SK-N-MC (cell line): ENCODE measurements around the gene MDN1.
A peak's percentile ranks its signal among the peaks of the same experiment; 100 is the strongest.

ENCODE experiments used
- DNase-seq: peaks from one replicate; pipeline ENCODE4 v3.0.0-alpha.2; 2011; ENCODE audit warnings: low read depth, low spot score
- H3K27ac ChIP-seq: fragments of 200-600 bp; sonication (generic); 2 replicates; pipeline ENCODE4 v1.5.1; 2016; ENCODE audit warnings: mixed run types
- H3K36me3 ChIP-seq: fragments of 200-600 bp; sonication (generic); 2 replicates; pipeline ENCODE4 v1.6.1; 2017; ENCODE audit warnings: antibody characterized with exemption, low read length, mixed read lengths; ENCODE audit not compliant: insufficient read depth
- H3K4me3 ChIP-seq: fragments of 200-600 bp; sonication (generic); 2 replicates; pipeline ENCODE4 v1.5.1; 2016
- H3K9ac ChIP-seq: fragments of 200-600 bp; sonication (generic); 2 replicates; pipeline ENCODE4 v1.8.0; 2017; ENCODE audit warnings: mixed run types, mixed read lengths; ENCODE audit not compliant: insufficient read length
- H3K9me3 ChIP-seq: fragments of 200-600 bp; sonication (generic); 2 replicates; pipeline ENCODE4 v1.6.1; 2017; ENCODE audit warnings: low read depth, mild to moderate bottlenecking, antibody characterized with exemption, low read length, moderate library complexity, mixed read lengths
- EZH2 ChIP-seq: fragments of 200-600 bp; sonication (generic); IDR thresholded peaks from one replicate; pipeline ENCODE4 v1.6.1; 2017; ENCODE audit warnings: antibody characterized with exemption
- FOXP2 ChIP-seq: optimal IDR thresholded peaks from 2 replicates; pipeline ENCODE3; 2011; ENCODE audit warnings: mild to moderate bottlenecking, moderate library complexity; ENCODE audit not compliant: insufficient read depth; ENCODE audit errors: extremely low read length, control extremely low read depth
- POLR2AphosphoS5 ChIP-seq: IDR thresholded peaks from 2 replicates; pipeline ENCODE4 v1.6.1; 2012; ENCODE audit warnings: mild to moderate bottlenecking, low read depth, low read length, borderline replicate concordance

The MDN1 gene

DNA sequence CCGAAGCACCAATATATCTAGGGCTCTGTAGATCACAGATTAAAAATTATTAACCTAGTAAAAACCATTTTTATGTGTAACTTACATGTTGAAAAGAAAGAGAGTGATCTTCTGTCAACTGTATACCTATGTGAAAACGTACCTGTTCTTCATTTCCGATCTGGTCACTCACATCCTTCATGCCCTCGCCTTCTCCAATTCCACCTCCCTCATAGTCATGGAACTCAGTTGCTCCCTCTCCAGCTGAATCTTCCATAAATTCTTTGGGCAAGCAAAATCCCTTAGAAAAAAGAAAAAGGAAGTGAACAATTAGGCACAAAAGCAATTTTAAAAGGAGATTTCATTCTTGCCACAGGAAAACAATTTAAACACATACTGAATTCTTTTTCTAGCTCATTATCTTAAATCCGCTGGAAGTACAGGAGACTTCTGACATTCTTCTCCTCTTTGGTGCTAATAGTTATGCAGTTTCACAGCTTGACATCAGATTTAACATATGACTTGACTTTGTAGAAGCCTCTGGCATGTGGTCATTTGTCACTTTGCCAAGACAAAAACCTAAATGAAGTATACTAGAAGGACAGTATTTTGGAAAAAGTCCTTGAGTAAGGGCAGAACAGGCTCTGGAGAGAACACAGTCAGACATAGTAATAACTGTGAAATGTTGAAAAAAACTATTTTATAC, 151.6 kb downstream of the MDN1 start:
- no peak overlapping the region for H3K4me3 ChIP-seq
- H3K9ac ChIP-seq = no peak overlapping the region
- no peak for DNase-seq
- peaks cover 83% of the 10 kb centered on the region for H3K36me3 ChIP-seq
- peak overlapping the region; percentile 70 for H3K27ac ChIP-seq
- no peak for TF ChIP-seq EZH2
- no peak for TF ChIP-seq POLR2AphosphoS5
- TF ChIP-seq FOXP2 = no peak
- no peaks in the 10 kb centered on the region for H3K9me3 ChIP-seq

- TF ChIP-seq POLR2AphosphoS5 (no peak), FOXP2 (no peak), EZH2 (no peak)
- no peaks in the 10 kb centered on the region for H3K9me3 ChIP-seq
- no peak for DNase-seq
- H3K27ac ChIP-seq = no peak overlapping the region
- peaks cover 86% of the 10 kb centered on the region for H3K36me3 ChIP-seq
- no peak overlapping the region for H3K4me3 ChIP-seq
- no peak overlapping the region for H3K9ac ChIP-seq
These were observed 156.9 kb downstream of the MDN1 start for GRCh38 chr6:89662659-89663223.

- H3K36me3 ChIP-seq = peaks cover 86% of the 10 kb centered on the region
- no peaks in the 10 kb centered on the region for H3K9me3 ChIP-seq
- DNase-seq = no peak
- H3K27ac ChIP-seq = no peak overlapping the region
- no peak overlapping the region for H3K4me3 ChIP-seq
- TF ChIP-seq EZH2 (no peak), FOXP2 (no peak), POLR2AphosphoS5 (no peak)
- H3K9ac ChIP-seq = no peak overlapping the region
These were observed 158.0 kb downstream of the MDN1 start for GRCh38 chr6:89661559-89661958.

DNA sequence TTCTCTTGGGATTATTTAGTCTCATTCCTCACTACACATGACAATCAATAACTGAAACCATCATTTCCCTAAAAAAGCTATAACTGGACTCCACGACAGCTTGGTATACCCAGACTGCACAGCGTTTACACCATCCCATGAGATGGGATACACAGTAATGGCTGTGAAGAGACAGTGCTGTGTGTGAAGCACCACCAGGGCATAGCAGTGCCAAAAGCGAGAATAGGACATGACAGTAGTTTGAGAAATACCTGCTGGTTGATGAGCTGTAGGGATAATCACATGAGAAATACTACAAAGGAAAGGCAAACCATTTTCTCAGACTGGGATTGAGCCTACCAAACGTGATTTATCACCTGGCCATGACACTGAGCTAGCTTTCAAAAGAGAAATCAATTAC, 158.6 kb downstream of the MDN1 start:
- TF ChIP-seq POLR2AphosphoS5 = no peak
- TF ChIP-seq FOXP2 = no peak
- no peak for TF ChIP-seq EZH2
- H3K9me3 ChIP-seq = no peaks in the 10 kb centered on the region
- H3K27ac ChIP-seq = no peak overlapping the region
- DNase-seq = no peak
- no peak overlapping the region for H3K9ac ChIP-seq
- no peak overlapping the region for H3K4me3 ChIP-seq
- H3K36me3 ChIP-seq = peaks cover 86% of the 10 kb centered on the region

DNA sequence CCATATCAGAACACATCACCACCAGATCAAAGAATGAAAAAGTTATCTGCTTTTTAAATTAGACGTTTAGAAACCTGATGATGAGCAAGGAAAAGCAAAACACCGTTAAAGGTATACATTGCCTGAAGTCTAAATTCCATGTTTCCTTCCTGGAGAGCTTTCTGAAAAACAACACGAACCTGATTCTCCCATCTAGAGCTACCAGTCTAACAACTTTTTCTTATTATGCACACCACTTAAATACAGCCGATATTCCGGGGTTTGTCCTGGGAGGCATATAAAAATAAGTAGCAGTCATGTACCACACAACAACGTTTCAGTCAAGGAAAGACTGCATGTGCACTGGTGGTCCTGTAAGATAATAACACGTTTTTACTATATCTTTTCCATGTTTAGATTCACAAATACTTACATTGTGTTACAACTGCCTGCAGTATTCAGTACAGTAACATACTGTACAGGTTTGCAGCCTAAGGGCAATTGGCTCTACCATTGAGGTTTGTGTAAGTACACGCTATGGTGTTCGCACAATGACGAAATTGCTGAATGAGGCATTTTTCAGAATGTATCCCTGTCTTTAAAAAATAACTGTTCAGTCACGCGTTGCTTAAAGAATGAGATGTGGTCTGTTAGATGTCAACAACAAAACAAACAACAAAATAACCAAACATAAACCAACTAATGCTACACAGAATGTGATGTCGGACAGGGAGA, 162.0 kb downstream of the MDN1 start:
- H3K4me3 ChIP-seq = no peak overlapping the region
- peaks cover 84% of the 10 kb centered on the region for H3K36me3 ChIP-seq
- H3K9me3 ChIP-seq = no peaks in the 10 kb centered on the region
- no peak overlapping the region for H3K9ac ChIP-seq
- no peak for TF ChIP-seq FOXP2
- TF ChIP-seq POLR2AphosphoS5 = no peak
- TF ChIP-seq EZH2 = no peak
- DNase-seq = no peak
- H3K27ac ChIP-seq = no peak overlapping the region

DNA sequence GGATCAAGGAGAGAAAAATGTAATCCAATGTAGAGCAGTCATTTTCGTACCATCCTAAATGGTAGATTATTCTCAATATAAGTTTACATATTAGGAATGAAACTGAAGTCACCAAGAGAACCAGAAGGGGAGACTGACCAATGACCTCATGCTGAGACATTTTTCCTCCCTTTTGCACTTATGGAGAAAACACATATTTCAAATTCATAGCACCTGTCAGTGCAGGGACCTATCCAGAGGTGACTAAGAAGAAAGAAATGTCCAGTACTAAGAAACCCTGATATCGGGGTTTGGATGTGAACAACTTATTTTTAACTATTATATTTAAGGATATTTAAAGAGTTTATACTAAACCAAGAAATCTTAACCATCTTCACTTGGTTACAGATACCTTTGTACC, 164.5 kb downstream of the MDN1 start:
- no peak overlapping the region for H3K27ac ChIP-seq
- no peak overlapping the region for H3K9ac ChIP-seq
- H3K9me3 ChIP-seq = no peaks in the 10 kb centered on the region
- peaks cover 82% of the 10 kb centered on the region for H3K36me3 ChIP-seq
- no peak for DNase-seq
- H3K4me3 ChIP-seq = no peak overlapping the region
- TF ChIP-seq FOXP2 (no peak), EZH2 (no peak)

DNA sequence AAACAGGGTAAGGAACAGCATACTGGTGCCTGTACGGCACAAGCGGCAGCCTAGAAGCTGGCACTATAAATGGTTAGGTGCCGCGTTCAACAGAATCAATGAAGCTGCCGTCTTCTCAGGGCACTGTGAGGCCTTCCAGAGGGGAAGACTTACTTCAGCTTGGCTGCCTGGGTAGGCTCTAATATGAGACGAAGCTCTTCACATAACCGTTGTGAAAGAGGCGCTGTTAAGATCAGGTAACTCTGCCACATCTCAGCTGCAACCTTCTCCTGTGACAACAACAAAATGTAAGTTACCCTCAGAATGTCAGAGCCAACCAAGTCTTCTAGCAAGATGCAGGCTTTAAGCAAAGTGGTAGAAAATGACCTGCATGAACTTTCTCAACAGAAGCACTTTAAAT, 169.0 kb downstream of the MDN1 start:
- no peak for TF ChIP-seq POLR2AphosphoS5
- no peak for TF ChIP-seq FOXP2
- no peak for TF ChIP-seq EZH2
- peaks cover 87% of the 10 kb centered on the region for H3K36me3 ChIP-seq
- DNase-seq = no peak
- H3K9ac ChIP-seq = no peak overlapping the region
- no peaks in the 10 kb centered on the region for H3K9me3 ChIP-seq
- no peak overlapping the region for H3K4me3 ChIP-seq
- no peak overlapping the region for H3K27ac ChIP-seq

- no peak overlapping the region for H3K4me3 ChIP-seq
- no peak overlapping the region for H3K27ac ChIP-seq
- no peak for DNase-seq
- TF ChIP-seq FOXP2 (no peak), EZH2 (no peak), POLR2AphosphoS5 (no peak)
- no peak overlapping the region for H3K9ac ChIP-seq
- peaks cover 91% of the 10 kb centered on the region for H3K36me3 ChIP-seq
- no peaks in the 10 kb centered on the region for H3K9me3 ChIP-seq
These were observed 169.9 kb downstream of the MDN1 start for GRCh38 chr6:89649682-89650081.
